Breast epithelium (tissue), 4 donors: Measurements from ENCODE around the gene SDHC. TPM values are rescaled to one million over a fixed set of nuclear protein-coding genes. Genes with fewer than 3 reads are reported as not detected.
A peak's percentile ranks its signal among the peaks of the same experiment; 100 is the strongest.
"Not testable (repeated sequence)": the region's sequence is repeated elsewhere in the genome, so short reads cannot be mapped to it uniquely, and the experiment has no call there.

Source experiments
- DNase-seq, 2 donors: peaks; one replicate each; pipeline ENCODE4 v3.0.0-alpha.2; 2019; ENCODE audit warnings: low spot score in 2 of 2
- H3K27ac ChIP-seq, 2 donors: fragments of 200-600 bp; sonication (generic) in 1 of 2; one replicate each; pipeline ENCODE4 v1.5.1; 2016 to 2019; ENCODE audit warnings: mild to moderate bottlenecking in 1 of 2
- H3K27me3 ChIP-seq, 2 donors: fragments of 200-600 bp; sonication (generic) in 1 of 2; one replicate each; pipeline versions ENCODE4 v1.5.1 to v1.6.0; 2017 to 2019; ENCODE audit warnings: control low read depth in 1 of 2, mild to moderate bottlenecking in 1 of 2
- H3K36me3 ChIP-seq: fragments of 200-600 bp; one replicate; pipeline ENCODE4 v1.5.1; 2019
- H3K4me1 ChIP-seq, 2 donors: fragments of 200-600 bp; sonication (generic); one replicate each; pipeline ENCODE4 v1.5.1; 2016 to 2019; ENCODE audit warnings: control low read depth in 1 of 2
- H3K4me3 ChIP-seq, 3 donors: fragments of 200-600 bp; sonication (generic); 1 replicate in 2 of 3; 2 replicates in 1 of 3; pipeline ENCODE4 v1.5.1; 2016 to 2019; ENCODE audit warnings: mild to moderate bottlenecking in 3 of 3, moderate library complexity in 2 of 3
- H3K9me3 ChIP-seq, 2 donors: fragments of 200-600 bp; sonication (generic) in 1 of 2; one replicate each; pipeline ENCODE4 v1.5.1; 2016 to 2019; ENCODE audit warnings: control low read depth in 1 of 2
- POLR2A ChIP-seq: fragments of 450-650 bp; IDR thresholded peaks from one replicate; pipeline ENCODE4 v1.6.1; 2016; ENCODE audit warnings: antibody characterized with exemption, mild to moderate bottlenecking, moderate library complexity
- POLR2AphosphoS5 ChIP-seq, 3 donors: sonication (generic); formaldehyde crosslinking; IDR thresholded peaks; one replicate each; pipeline ENCODE4 v1.6.1; 2017; ENCODE audit warnings: antibody characterized with exemption in 3 of 3
- intact Hi-C: fragments of 100-400 bp; cut with DNase I; formaldehyde crosslinking; loops from one replicate; pipeline ENCODE4 v1.15.1; 2023; ENCODE audit warnings: low total_unique reads
- total RNA-seq, 3 donors: library from RNA; depleted of rRNA; stranded (reverse); fragments of >200 nt; gene quantifications; one replicate each; pipeline ENCODE4 v1.1.0, GENCODE V29; 2016
- TF ChIP-seq, protein P1 (sequence below), 3 donors: fragments of 450-650 bp; IDR thresholded peaks; one replicate each; pipeline ENCODE4 v1.5.1; 2016 to 2017; ENCODE audit warnings: antibody characterized with exemption in 3 of 3, mild to moderate bottlenecking in 3 of 3, moderate library complexity in 3 of 3

The SDHC gene
- total RNA-seq, 3 donors from 2014 or later, result 18.0 to 42.4 (median 23.9) TPM

GRCh38 chr1:161379071-161379470, 64.9 kb downstream of the SDHC start:
- DNase-seq, result no peak
- no peak overlapping the region for H3K4me3 ChIP-seq
- TF ChIP-seq POLR2AphosphoS5 (IDR thresholded peaks at IDR 0.05) (no peak), POLR2A (no peak)
- TF ChIP-seq, protein P1, sequence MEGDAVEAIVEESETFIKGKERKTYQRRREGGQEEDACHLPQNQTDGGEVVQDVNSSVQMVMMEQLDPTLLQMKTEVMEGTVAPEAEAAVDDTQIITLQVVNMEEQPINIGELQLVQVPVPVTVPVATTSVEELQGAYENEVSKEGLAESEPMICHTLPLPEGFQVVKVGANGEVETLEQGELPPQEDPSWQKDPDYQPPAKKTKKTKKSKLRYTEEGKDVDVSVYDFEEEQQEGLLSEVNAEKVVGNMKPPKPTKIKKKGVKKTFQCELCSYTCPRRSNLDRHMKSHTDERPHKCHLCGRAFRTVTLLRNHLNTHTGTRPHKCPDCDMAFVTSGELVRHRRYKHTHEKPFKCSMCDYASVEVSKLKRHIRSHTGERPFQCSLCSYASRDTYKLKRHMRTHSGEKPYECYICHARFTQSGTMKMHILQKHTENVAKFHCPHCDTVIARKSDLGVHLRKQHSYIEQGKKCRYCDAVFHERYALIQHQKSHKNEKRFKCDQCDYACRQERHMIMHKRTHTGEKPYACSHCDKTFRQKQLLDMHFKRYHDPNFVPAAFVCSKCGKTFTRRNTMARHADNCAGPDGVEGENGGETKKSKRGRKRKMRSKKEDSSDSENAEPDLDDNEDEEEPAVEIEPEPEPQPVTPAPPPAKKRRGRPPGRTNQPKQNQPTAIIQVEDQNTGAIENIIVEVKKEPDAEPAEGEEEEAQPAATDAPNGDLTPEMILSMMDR (IDR thresholded peaks at IDR 0.05), result no peak
- intact Hi-C loops, result loop anchor here (10.0 kb wide), 1 partner anchor 74 kb away; the partner anchor contains the start of gene MPZ
- no peak overlapping the region for H3K27ac ChIP-seq
- H3K36me3 ChIP-seq, result no peaks in the 10 kb centered on the region
- no peaks in the 10 kb centered on the region for H3K9me3 ChIP-seq
- H3K4me1 ChIP-seq, result no peaks in the 10 kb centered on the region
- no peaks in the 10 kb centered on the region for H3K27me3 ChIP-seq

DNA sequence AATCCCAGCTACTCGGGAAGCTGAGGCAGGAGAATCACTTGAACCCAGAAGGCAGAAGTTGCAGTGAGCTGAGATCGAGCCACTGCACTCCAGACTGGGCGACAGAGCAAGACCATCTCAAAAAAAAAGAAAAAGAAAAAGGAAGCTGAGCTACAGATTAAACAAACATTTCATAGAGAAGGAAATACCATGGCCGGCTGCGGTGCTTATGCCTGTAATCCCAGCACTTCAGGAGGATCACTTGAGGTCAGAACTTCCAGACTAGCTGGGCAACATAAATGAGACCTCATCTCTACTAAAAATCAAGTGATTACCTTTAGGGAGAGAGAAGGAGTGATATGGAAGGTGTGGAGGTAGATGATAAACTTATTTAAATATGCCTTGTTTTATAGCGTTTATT, 67.5 kb downstream of the SDHC start:
- TF ChIP-seq POLR2A (no peak), POLR2AphosphoS5 (IDR thresholded peaks at IDR 0.05) (no peak)
- TF ChIP-seq, protein P1 (IDR thresholded peaks at IDR 0.05), result no peak
- H3K4me3 ChIP-seq, result no peak overlapping the region
- H3K27me3 ChIP-seq, result no peaks in the 10 kb centered on the region
- DNase-seq, result no peak
- no peaks in the 10 kb centered on the region for H3K9me3 ChIP-seq
- intact Hi-C loops, result loop anchor here (10.0 kb wide), 1 partner anchor 157 kb away; the partner anchor contains the start of genes APOA2 and TOMM40L
- no peaks in the 10 kb centered on the region for H3K4me1 ChIP-seq
- H3K36me3 ChIP-seq, result no peaks in the 10 kb centered on the region
- H3K27ac ChIP-seq, result peak overlapping the region in 1 of 2 donors; percentile 20

DNA sequence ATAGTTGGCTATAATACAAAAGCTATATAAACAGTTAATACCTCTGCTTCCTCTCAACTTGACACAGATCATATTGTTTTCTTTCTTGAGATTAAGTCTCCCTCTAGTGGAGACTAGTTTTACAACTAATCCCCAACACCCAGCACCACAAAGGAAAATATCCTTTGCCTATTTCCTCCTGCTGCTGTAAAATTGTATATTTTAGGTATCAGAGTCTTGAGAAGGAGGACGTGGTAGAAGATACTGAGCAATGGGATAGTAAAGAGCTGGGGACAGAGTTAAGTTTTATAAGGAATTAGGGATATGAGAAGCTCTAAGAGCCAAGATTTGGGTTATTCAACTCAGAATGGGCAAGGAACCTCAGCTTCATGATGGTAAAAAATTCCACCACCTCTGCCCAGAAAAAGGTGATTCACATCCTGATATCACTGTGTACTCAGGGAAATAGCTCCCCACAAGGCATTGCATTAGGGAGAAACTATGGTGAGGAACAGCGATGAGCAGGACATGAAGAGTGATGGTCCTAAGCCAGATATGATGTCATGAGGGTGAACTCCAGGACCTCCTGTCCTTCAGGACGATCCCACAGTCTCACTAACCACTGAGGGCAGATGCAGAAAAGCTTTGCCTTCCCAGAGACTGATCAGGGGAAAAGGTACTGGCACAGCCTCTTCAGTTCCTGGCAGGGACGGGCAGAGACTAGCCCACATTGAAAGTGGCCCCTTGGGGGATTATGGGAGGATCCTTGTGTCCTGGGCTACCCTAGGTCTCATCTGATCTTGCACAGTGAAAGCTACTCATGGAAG, 68.2 kb downstream of the SDHC start:
- H3K4me1 ChIP-seq, result no peaks in the 10 kb centered on the region
- intact Hi-C loops, result loop anchor here (10.0 kb wide), 1 partner anchor 158 kb away; the partner anchor contains the start of genes APOA2 and TOMM40L
- DNase-seq, result no peak
- no peaks in the 10 kb centered on the region for H3K9me3 ChIP-seq
- no peaks in the 10 kb centered on the region for H3K36me3 ChIP-seq
- TF ChIP-seq POLR2AphosphoS5 (IDR thresholded peaks at IDR 0.05) (peak in 1 of 3 donors; percentile 33), POLR2A (no peak)
- TF ChIP-seq, protein P1 (IDR thresholded peaks at IDR 0.05), result peak; percentile 64 to 76 (median 70)
- no peaks in the 10 kb centered on the region for H3K27me3 ChIP-seq
- peak overlapping the region; percentile 66 to 88 for H3K27ac ChIP-seq
- no peak overlapping the region for H3K4me3 ChIP-seq

- Histone ChIP-seq H3K36me3 (no peaks in the 10 kb centered on the region), H3K9me3 (no peaks in the 10 kb centered on the region), H3K4me1 (no peaks in the 10 kb centered on the region), H3K4me3 (no peak overlapping the region), H3K27ac (peak overlapping the region in 1 of 2 donors; percentile 96), H3K27me3 (no peaks in the 10 kb centered on the region)
- DNase-seq, result no peak
- TF ChIP-seq, protein P1 (IDR thresholded peaks at IDR 0.05), result no peak
- TF ChIP-seq POLR2A (no peak), POLR2AphosphoS5 (IDR thresholded peaks at IDR 0.05) (no peak)
- intact Hi-C loops, result loop anchor here (10.0 kb wide), 1 partner anchor 164 kb away; the partner anchor contains the start of genes APOA2 and TOMM40L
Measured at GRCh38 chr1:161388639-161389038, 74.5 kb downstream of the SDHC start.

GRCh38 chr1:161389158-161389557, 75.0 kb downstream of the SDHC start:
- not testable (repeated sequence) for H3K9me3 ChIP-seq, H3K4me1 ChIP-seq, H3K36me3 ChIP-seq, H3K27me3 ChIP-seq, DNase-seq
- peak overlapping the region; percentile 96 to 98 for H3K27ac ChIP-seq
- peak overlapping the region; percentile 39 to 75 (median 75) for H3K4me3 ChIP-seq
- intact Hi-C loops, result loop anchor here (10.0 kb wide), 1 partner anchor 164 kb away; the partner anchor contains the start of genes APOA2 and TOMM40L
